HEK293T (cell line): ENCODE data around the gene PPP1R7.

ENCODE experiments used
- CTCF ChIA-PET: fragments of 350-600 bp; formaldehyde crosslinking; extraction: SDS; loops from one replicate; lab custom pipeline; 2021; ENCODE audit warnings: antibody characterized with exemption, inconsistent platforms; lab: Yijun Ruan, JAX
- POLR2A ChIA-PET: fragments of 350-600 bp; formaldehyde crosslinking; extraction: SDS; loops from one replicate; lab custom pipeline; 2020; ENCODE audit warnings: antibody characterized with exemption, inconsistent platforms; lab: Yijun Ruan, JAX
- DNase-seq: peaks from one replicate; pipeline ENCODE4 v3.0.0; 2012; ENCODE audit warnings: mixed read lengths; ENCODE audit errors: extremely low spot score
- ARNT ChIP-seq: fragments of 450-650 bp; IDR thresholded peaks from 2 replicates; pipeline ENCODE4 v1.6.1; 2017; ENCODE audit warnings: mild to moderate bottlenecking
- BHLHE40 ChIP-seq: fragments of 450-650 bp; IDR thresholded peaks from 2 replicates; pipeline ENCODE4 v1.6.1; 2016; ENCODE audit warnings: mild to moderate bottlenecking, moderate library complexity, borderline replicate concordance
- CTBP1 ChIP-seq: fragments of 450-650 bp; IDR thresholded peaks from 2 replicates; pipeline ENCODE4 v1.6.1; 2016; ENCODE audit warnings: borderline replicate concordance
- ELF4 ChIP-seq: fragments of 450-650 bp; IDR thresholded peaks from 2 replicates; pipeline ENCODE4 v1.6.1; 2017; ENCODE audit warnings: antibody characterized with exemption
- FOXA1 ChIP-seq: fragments of 450-650 bp; IDR thresholded peaks from 2 replicates; pipeline ENCODE4 v1.6.1; 2016; ENCODE audit warnings: mild to moderate bottlenecking
- FOXK2 ChIP-seq: fragments of 450-650 bp; IDR thresholded peaks from 2 replicates; pipeline ENCODE4 v1.6.1; 2016; ENCODE audit warnings: mild to moderate bottlenecking
- FOXM1 ChIP-seq: fragments of 450-650 bp; IDR thresholded peaks from 2 replicates; pipeline ENCODE4 v1.6.1; 2017; ENCODE audit warnings: mild to moderate bottlenecking, borderline replicate concordance
- HDGF ChIP-seq: fragments of 450-650 bp; IDR thresholded peaks from 2 replicates; pipeline ENCODE4 v1.6.1; 2017; ENCODE audit warnings: antibody characterized with exemption, borderline replicate concordance
- L3MBTL2 ChIP-seq: fragments of 450-650 bp; conservative IDR thresholded peaks from 2 replicates; pipeline ENCODE4 v1.6.1; 2016; ENCODE audit warnings: mild to moderate bottlenecking
- LEF1 ChIP-seq: fragments of 450-650 bp; IDR thresholded peaks from 2 replicates; pipeline ENCODE4 v1.6.1; 2017; ENCODE audit warnings: mild to moderate bottlenecking, borderline replicate concordance
- NFRKB ChIP-seq: fragments of 450-650 bp; IDR thresholded peaks from 2 replicates; pipeline ENCODE4 v1.6.1; 2016; ENCODE audit warnings: mild to moderate bottlenecking, moderate library complexity
- SP1 ChIP-seq: fragments of 450-650 bp; IDR thresholded peaks from 2 replicates; pipeline ENCODE4 v1.6.1; 2017
- SUZ12 ChIP-seq: fragments of 450-650 bp; IDR thresholded peaks from 2 replicates; pipeline ENCODE4 v1.6.1; 2016; ENCODE audit warnings: mild to moderate bottlenecking
- TARDBP ChIP-seq: fragments of 450-650 bp; IDR thresholded peaks from 2 replicates; pipeline ENCODE4 v1.6.1; 2016
- ZNF384 ChIP-seq: fragments of 450-650 bp; IDR thresholded peaks from 2 replicates; pipeline ENCODE4 v1.6.1; 2016
- TF ChIP-seq, protein P1 (sequence below): fragments of 450-650 bp; IDR thresholded peaks from 2 replicates; pipeline ENCODE4 v1.6.1; 2016

The PPP1R7 gene

DNA sequence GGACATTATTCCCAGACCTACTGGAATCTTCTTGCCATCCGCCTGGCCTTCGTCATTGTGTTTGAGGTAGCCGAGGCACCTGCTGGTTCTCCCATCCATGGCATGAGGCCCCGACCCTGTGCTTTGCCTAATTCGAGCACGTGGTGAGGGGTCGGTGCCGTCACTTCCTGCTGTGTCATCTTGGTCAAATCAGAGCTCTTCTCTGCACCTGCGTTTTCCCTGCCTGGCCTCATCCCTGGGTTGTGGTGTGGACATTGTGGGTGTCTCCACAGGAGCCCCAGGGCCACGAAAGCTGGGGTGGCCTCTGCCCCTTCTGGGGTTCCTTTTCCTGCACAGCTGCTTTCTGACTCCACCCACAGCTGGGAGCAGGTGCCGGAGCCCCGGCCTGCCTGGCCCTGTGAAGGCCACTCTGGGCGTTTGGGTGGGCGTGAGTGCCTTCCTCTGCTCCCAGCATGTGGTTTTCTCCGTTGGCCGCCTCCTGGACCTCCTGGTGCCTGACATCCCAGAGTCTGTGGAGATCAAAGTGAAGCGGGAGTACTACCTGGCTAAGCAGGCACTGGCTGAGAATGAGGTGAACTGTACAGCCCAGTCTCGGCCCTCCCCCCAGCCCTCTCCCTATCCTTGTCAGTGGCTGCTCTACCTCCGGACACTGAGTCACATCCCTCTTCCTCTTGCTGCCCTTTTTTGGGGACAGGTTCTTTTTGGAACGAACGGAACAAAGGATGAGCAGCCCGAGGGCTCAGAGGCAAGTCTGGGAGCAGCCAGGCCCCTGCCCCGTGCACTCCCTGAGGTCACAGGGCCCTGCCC lies 73.1 kb downstream of the PPP1R7 start:
- ChIA-PET CTCF (no interaction called here), POLR2A (no interaction called here)
- DNase-seq = no peak
- TF ChIP-seq ARNT = no peak
- no peak for TF ChIP-seq FOXK2
- no peak for TF ChIP-seq LEF1
- TF ChIP-seq NFRKB = no peak
- TF ChIP-seq FOXA1 = no peak
- no peak for TF ChIP-seq L3MBTL2
- no peak for TF ChIP-seq SP1
- TF ChIP-seq TARDBP = no peak
- TF ChIP-seq ZNF384 = no peak
- TF ChIP-seq FOXM1 = no peak
- no peak for TF ChIP-seq HDGF
- TF ChIP-seq ELF4 = no peak
- TF ChIP-seq CTBP1 = no peak
- TF ChIP-seq, protein P1, sequence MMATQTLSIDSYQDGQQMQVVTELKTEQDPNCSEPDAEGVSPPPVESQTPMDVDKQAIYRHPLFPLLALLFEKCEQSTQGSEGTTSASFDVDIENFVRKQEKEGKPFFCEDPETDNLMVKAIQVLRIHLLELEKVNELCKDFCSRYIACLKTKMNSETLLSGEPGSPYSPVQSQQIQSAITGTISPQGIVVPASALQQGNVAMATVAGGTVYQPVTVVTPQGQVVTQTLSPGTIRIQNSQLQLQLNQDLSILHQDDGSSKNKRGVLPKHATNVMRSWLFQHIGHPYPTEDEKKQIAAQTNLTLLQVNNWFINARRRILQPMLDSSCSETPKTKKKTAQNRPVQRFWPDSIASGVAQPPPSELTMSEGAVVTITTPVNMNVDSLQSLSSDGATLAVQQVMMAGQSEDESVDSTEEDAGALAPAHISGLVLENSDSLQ = no peak
- TF ChIP-seq BHLHE40 = no peak

DNA sequence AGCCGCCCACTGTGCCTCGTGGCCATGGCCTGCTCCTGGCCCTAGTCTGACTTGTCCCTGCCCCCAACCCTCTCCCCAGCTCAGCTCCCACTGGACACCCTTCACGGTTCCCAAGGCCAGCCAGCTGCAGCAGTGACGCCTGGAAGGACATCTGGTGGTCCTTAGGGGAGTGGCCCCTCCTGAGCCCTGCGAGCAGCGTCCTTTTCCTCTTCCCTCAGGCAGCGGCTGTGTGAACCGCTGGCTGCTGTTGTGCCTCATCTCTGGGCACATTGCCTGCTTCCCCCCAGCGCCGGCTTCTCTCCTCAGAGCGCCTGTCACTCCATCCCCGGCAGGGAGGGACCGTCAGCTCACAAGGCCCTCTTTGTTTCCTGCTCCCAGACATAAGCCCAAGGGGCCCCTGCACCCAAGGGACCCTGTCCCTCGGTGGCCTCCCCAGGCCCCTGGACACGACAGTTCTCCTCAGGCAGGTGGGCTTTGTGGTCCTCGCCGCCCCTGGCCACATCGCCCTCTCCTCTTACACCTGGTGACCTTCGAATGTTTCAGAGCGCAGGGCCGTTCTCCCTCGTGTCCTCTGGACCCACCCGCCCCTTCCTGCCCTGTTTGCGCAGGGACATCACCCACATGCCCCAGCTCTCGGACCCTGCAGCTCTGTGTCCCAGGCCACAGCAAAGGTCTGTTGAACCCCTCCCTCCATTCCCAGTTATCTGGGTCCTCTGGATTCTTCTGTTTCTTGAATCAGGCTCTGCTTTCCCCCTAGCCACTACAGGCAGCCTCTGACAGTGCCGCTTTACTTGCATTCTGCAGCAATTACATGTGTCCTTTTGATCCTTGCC lies 74.0 kb downstream of the PPP1R7 start:
- DNase-seq = no peak
- no peak for TF ChIP-seq ARNT
- TF ChIP-seq, protein P1 = no peak
- TF ChIP-seq FOXA1 = no peak
- no peak for TF ChIP-seq L3MBTL2
- TF ChIP-seq SP1 = no peak
- no peak for TF ChIP-seq BHLHE40
- TF ChIP-seq ZNF384 = no peak
- no peak for TF ChIP-seq HDGF
- TF ChIP-seq SUZ12 = no peak
- TF ChIP-seq ELF4 = no peak
- no peak for TF ChIP-seq TARDBP
- TF ChIP-seq FOXK2 = no peak
- no peak for TF ChIP-seq NFRKB
- TF ChIP-seq FOXM1 = no peak
- no peak for TF ChIP-seq LEF1
- TF ChIP-seq CTBP1 = no peak
- ChIA-PET CTCF (no interaction called here), POLR2A (no interaction called here)

GRCh38 chr2:241224851-241225438 lies 74.7 kb downstream of the PPP1R7 start:
- no peak for DNase-seq
- TF ChIP-seq L3MBTL2 = no peak
- TF ChIP-seq HDGF = no peak
- no peak for TF ChIP-seq ZNF384
- TF ChIP-seq ELF4 = no peak
- TF ChIP-seq NFRKB = no peak
- no peak for TF ChIP-seq SUZ12
- no peak for TF ChIP-seq CTBP1
- no peak for TF ChIP-seq FOXM1
- no peak for TF ChIP-seq FOXA1
- no peak for TF ChIP-seq ARNT
- TF ChIP-seq BHLHE40 = no peak
- ChIA-PET CTCF (no interaction called here), POLR2A (no interaction called here)

GRCh38 chr2:241225545-241225944 lies 75.3 kb downstream of the PPP1R7 start:
- POLR2A ChIA-PET = no interaction called here
- TF ChIP-seq FOXM1 (no peak), SUZ12 (no peak), FOXA1 (no peak), SP1 (no peak), ARNT (no peak), TARDBP (no peak)
- CTCF ChIA-PET = no interaction called here
- no peak for DNase-seq

GRCh38 chr2:241225983-241226382 lies 75.7 kb downstream of the PPP1R7 start:
- CTCF ChIA-PET = no interaction called here
- no peak for TF ChIP-seq FOXA1
- no peak for TF ChIP-seq HDGF
- TF ChIP-seq FOXM1 = no peak
- TF ChIP-seq L3MBTL2 = no peak
- TF ChIP-seq SP1 = no peak
- TF ChIP-seq FOXK2 = no peak
- no peak for TF ChIP-seq ZNF384
- no peak for TF ChIP-seq TARDBP
- no peak for TF ChIP-seq BHLHE40
- no peak for TF ChIP-seq ARNT
- TF ChIP-seq, protein P1 = no peak
- TF ChIP-seq NFRKB = no peak
- POLR2A ChIA-PET = no interaction called here
- no peak for DNase-seq
